ENCODE measurements around the gene DNAJC10.

The DNAJC10 gene

GRCh38 chr2:182819412-182819811 lies 103.4 kb downstream of the DNAJC10 start:
- Histone ChIP-seq H2BK5ac (ENCODE audit: low read depth, low read length, poor library complexity) (no peak overlapping the region), H3K9ac (ENCODE audit: low read length) (no peak overlapping the region), H3K4me3 (ENCODE audit: low read depth, low read length) (no peak overlapping the region), H3K4me1 (ENCODE audit: control insufficient read depth in 1 of 2, insufficient read depth in 2 of 2, low read length in 2 of 2) (no peaks in the 10 kb centered on the region), H3K27ac (ENCODE audit: low read depth, low read length) (no peak overlapping the region), H3K9me3 (ENCODE audit: insufficient read depth, low read depth, low read length) (peaks cover 2% of the 10 kb centered on the region), H4K12ac (ENCODE audit: low read depth, low read length) (no peak overlapping the region), H3K36me3 (ENCODE audit: control insufficient read depth in 1 of 2, insufficient read depth in 2 of 2, low read length in 2 of 2) (no peaks in the 10 kb centered on the region), H3K4me2 (ENCODE audit: low read length) (no peak overlapping the region), H2AFZ (ENCODE audit: insufficient read depth, low read length, poor library complexity) (no peak overlapping the region), H3K79me1 (ENCODE audit: low read length) (no peaks in the 10 kb centered on the region), H3K14ac (ENCODE audit: low read length) (no peak overlapping the region), H2BK120ac (ENCODE audit: insufficient read depth, low read length, poor library complexity) (no peak overlapping the region), H3K4ac (ENCODE audit: low read depth, low read length) (no peak overlapping the region), H3K18ac (ENCODE audit: low read length) (no peak overlapping the region), H2BK12ac (ENCODE audit: low read length) (no peak overlapping the region), H3K23ac (ENCODE audit: low read length) (no peak overlapping the region), H3K27me3 (ENCODE audit: insufficient read depth, low read length) (no peaks in the 10 kb centered on the region), H4K91ac (ENCODE audit: low read depth, low read length) (no peak overlapping the region), H3K79me2 (ENCODE audit: control insufficient read depth, insufficient read depth, low read length, poor library complexity) (no peaks in the 10 kb centered on the region), H4K8ac (ENCODE audit: low read depth, low read length) (no peak overlapping the region), H2AK5ac (ENCODE audit: low read length) (no peak overlapping the region)
- WGBS (ENCODE audit: extremely low coverage, insufficient coverage, insufficient read length), result no CpG with 5 or more reads among the region's 4 CpGs
- DNase-seq, result no peak

- H3K79me1 ChIP-seq (ENCODE audit: low read length), result no peaks in the 10 kb centered on the region
- H2BK120ac ChIP-seq (ENCODE audit: insufficient read depth, low read length, poor library complexity), result no peak overlapping the region
- H4K91ac ChIP-seq (ENCODE audit: low read depth, low read length), result no peak overlapping the region
- no peak overlapping the region for H3K4me2 ChIP-seq (ENCODE audit: low read length)
- no peaks in the 10 kb centered on the region for H3K36me3 ChIP-seq (ENCODE audit: control insufficient read depth in 1 of 2, insufficient read depth in 2 of 2, low read length in 2 of 2)
- no CpG with 5 or more reads among the region's 2 CpGs for WGBS (ENCODE audit: extremely low coverage, insufficient coverage, insufficient read length)
- H3K27me3 ChIP-seq (ENCODE audit: insufficient read depth, low read length), result no peaks in the 10 kb centered on the region
- no peaks in the 10 kb centered on the region for H3K79me2 ChIP-seq (ENCODE audit: control insufficient read depth, insufficient read depth, low read length, poor library complexity)
- no peak overlapping the region for H4K8ac ChIP-seq (ENCODE audit: low read depth, low read length)
- no peak overlapping the region for H3K4ac ChIP-seq (ENCODE audit: low read depth, low read length)
- no peak for DNase-seq
- no peak overlapping the region for H2BK5ac ChIP-seq (ENCODE audit: low read depth, low read length, poor library complexity)
- no peak overlapping the region for H3K14ac ChIP-seq (ENCODE audit: low read length)
- H3K9me3 ChIP-seq (ENCODE audit: insufficient read depth, low read depth, low read length), result no peaks in the 10 kb centered on the region
- no peak overlapping the region for H4K12ac ChIP-seq (ENCODE audit: low read depth, low read length)
- no peaks in the 10 kb centered on the region for H3K4me1 ChIP-seq (ENCODE audit: control insufficient read depth in 1 of 2, insufficient read depth in 2 of 2, low read length in 2 of 2)
- no peak overlapping the region for H2AFZ ChIP-seq (ENCODE audit: insufficient read depth, low read length, poor library complexity)
- no peak overlapping the region for H3K23ac ChIP-seq (ENCODE audit: low read length)
- no peak overlapping the region for H3K9ac ChIP-seq (ENCODE audit: low read length)
- no peak overlapping the region for H2BK12ac ChIP-seq (ENCODE audit: low read length)
- H3K4me3 ChIP-seq (ENCODE audit: low read depth, low read length), result no peak overlapping the region
- H3K18ac ChIP-seq (ENCODE audit: low read length), result no peak overlapping the region
- H2AK5ac ChIP-seq (ENCODE audit: low read length), result no peak overlapping the region
- H3K27ac ChIP-seq (ENCODE audit: low read depth, low read length), result no peak overlapping the region
These were observed 105.1 kb downstream of the DNAJC10 start for GRCh38 chr2:182821182-182821581.

GRCh38 chr2:182822733-182823132 lies 106.7 kb downstream of the DNAJC10 start:
- H2AK5ac ChIP-seq (ENCODE audit: low read length), result no peak overlapping the region
- H3K27ac ChIP-seq (ENCODE audit: low read depth, low read length), result no peak overlapping the region
- no peaks in the 10 kb centered on the region for H3K27me3 ChIP-seq (ENCODE audit: insufficient read depth, low read length)
- H3K79me2 ChIP-seq (ENCODE audit: control insufficient read depth, insufficient read depth, low read length, poor library complexity), result no peaks in the 10 kb centered on the region
- no peak overlapping the region for H4K12ac ChIP-seq (ENCODE audit: low read depth, low read length)
- no peak overlapping the region for H4K8ac ChIP-seq (ENCODE audit: low read depth, low read length)
- H3K4me3 ChIP-seq (ENCODE audit: low read depth, low read length), result no peak overlapping the region
- no peak overlapping the region for H2AFZ ChIP-seq (ENCODE audit: insufficient read depth, low read length, poor library complexity)
- H3K9ac ChIP-seq (ENCODE audit: low read length), result no peak overlapping the region
- H3K4ac ChIP-seq (ENCODE audit: low read depth, low read length), result no peak overlapping the region
- no peak overlapping the region for H3K4me2 ChIP-seq (ENCODE audit: low read length)
- no peaks in the 10 kb centered on the region for H3K9me3 ChIP-seq (ENCODE audit: insufficient read depth, low read depth, low read length)
- H3K36me3 ChIP-seq (ENCODE audit: control insufficient read depth in 1 of 2, insufficient read depth in 2 of 2, low read length in 2 of 2), result no peaks in the 10 kb centered on the region
- no peaks in the 10 kb centered on the region for H3K79me1 ChIP-seq (ENCODE audit: low read length)
- no peak overlapping the region for H2BK12ac ChIP-seq (ENCODE audit: low read length)
- DNase-seq, result no peak
- no peak overlapping the region for H2BK120ac ChIP-seq (ENCODE audit: insufficient read depth, low read length, poor library complexity)
- no peak overlapping the region for H3K14ac ChIP-seq (ENCODE audit: low read length)
- no peaks in the 10 kb centered on the region for H3K4me1 ChIP-seq (ENCODE audit: control insufficient read depth in 1 of 2, insufficient read depth in 2 of 2, low read length in 2 of 2)
- no peak overlapping the region for H3K23ac ChIP-seq (ENCODE audit: low read length)
- no peak overlapping the region for H4K91ac ChIP-seq (ENCODE audit: low read depth, low read length)
- no peak overlapping the region for H3K18ac ChIP-seq (ENCODE audit: low read length)
- H2BK5ac ChIP-seq (ENCODE audit: low read depth, low read length, poor library complexity), result no peak overlapping the region
- no CpG with 5 or more reads among the region's 2 CpGs for WGBS (ENCODE audit: extremely low coverage, insufficient coverage, insufficient read length)

GRCh38 chr2:182824056-182824766 lies 108.2 kb downstream of the DNAJC10 start:
- Histone ChIP-seq H3K79me1 (ENCODE audit: low read length) (no peaks in the 10 kb centered on the region), H3K23ac (ENCODE audit: low read length) (no peak overlapping the region), H3K4me3 (ENCODE audit: low read depth, low read length) (no peak overlapping the region), H2BK5ac (ENCODE audit: low read depth, low read length, poor library complexity) (no peak overlapping the region), H4K8ac (ENCODE audit: low read depth, low read length) (no peak overlapping the region), H3K27me3 (ENCODE audit: insufficient read depth, low read length) (no peaks in the 10 kb centered on the region), H2BK120ac (ENCODE audit: insufficient read depth, low read length, poor library complexity) (no peak overlapping the region), H3K9me3 (ENCODE audit: insufficient read depth, low read depth, low read length) (no peaks in the 10 kb centered on the region), H3K4me1 (ENCODE audit: control insufficient read depth in 1 of 2, insufficient read depth in 2 of 2, low read length in 2 of 2) (no peaks in the 10 kb centered on the region), H4K91ac (ENCODE audit: low read depth, low read length) (no peak overlapping the region), H4K12ac (ENCODE audit: low read depth, low read length) (no peak overlapping the region), H3K9ac (ENCODE audit: low read length) (no peak overlapping the region), H3K27ac (ENCODE audit: low read depth, low read length) (no peak overlapping the region), H3K18ac (ENCODE audit: low read length) (no peak overlapping the region), H2AFZ (ENCODE audit: insufficient read depth, low read length, poor library complexity) (no peak overlapping the region), H2AK5ac (ENCODE audit: low read length) (no peak overlapping the region), H3K36me3 (ENCODE audit: control insufficient read depth in 1 of 2, insufficient read depth in 2 of 2, low read length in 2 of 2) (no peaks in the 10 kb centered on the region), H3K4ac (ENCODE audit: low read depth, low read length) (no peak overlapping the region), H3K14ac (ENCODE audit: low read length) (no peak overlapping the region), H2BK12ac (ENCODE audit: low read length) (no peak overlapping the region), H3K79me2 (ENCODE audit: control insufficient read depth, insufficient read depth, low read length, poor library complexity) (no peaks in the 10 kb centered on the region), H3K4me2 (ENCODE audit: low read length) (no peak overlapping the region)
- WGBS (ENCODE audit: extremely low coverage, insufficient coverage, insufficient read length), result no CpG with 5 or more reads among the region's 5 CpGs
- no peak for DNase-seq
